Limb (tissue), 2 donors: ENCODE measurements around the gene LRRC75A.
"Not testable (repeated sequence)": the region's sequence is repeated elsewhere in the genome, so short reads cannot be mapped to it uniquely, and the experiment has no call there.

ENCODE experiments used
- DNase-seq, 2 donors: peaks; one replicate each; pipeline ENCODE4 v3.0.0-alpha.2; 2016; ENCODE audit errors: extremely low spot score in 2 of 2

LRRC75A gene

DNA sequence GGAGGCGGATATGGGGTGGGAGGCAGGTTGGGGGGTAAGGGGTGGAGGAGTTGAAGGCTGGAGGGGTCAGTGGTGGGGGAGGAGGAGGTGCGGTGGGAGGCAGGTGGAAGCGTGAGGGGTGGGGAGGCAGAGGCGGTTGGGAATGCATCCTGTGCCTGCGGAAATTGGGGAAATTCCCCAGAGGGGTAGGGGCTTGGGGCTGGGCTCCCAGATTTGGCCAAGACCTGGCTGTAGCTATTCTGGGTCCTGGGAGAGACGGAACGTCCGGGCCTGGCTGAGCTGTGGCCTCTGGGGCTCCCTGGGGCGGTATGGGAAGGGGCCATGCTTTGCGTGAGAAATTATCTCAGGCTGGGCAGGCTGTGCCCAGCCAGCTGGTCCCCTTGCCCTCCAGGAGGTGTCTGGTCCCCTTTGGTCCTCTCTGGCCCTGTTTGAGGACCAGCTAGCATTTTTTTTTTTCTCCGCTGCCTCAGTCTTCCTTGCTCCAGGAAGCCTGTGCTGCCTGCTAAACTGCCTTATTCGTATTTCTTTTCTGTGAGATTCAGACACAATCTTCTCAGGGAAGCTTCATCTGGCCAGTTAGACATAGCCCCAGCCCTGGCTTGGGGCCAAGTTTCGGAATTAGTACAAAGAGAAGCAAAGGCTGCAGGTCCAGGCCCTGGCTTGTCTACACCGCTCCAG, 83.9 kb downstream of the LRRC75A start:
- peak; percentile 22 to 62 for DNase-seq

DNA sequence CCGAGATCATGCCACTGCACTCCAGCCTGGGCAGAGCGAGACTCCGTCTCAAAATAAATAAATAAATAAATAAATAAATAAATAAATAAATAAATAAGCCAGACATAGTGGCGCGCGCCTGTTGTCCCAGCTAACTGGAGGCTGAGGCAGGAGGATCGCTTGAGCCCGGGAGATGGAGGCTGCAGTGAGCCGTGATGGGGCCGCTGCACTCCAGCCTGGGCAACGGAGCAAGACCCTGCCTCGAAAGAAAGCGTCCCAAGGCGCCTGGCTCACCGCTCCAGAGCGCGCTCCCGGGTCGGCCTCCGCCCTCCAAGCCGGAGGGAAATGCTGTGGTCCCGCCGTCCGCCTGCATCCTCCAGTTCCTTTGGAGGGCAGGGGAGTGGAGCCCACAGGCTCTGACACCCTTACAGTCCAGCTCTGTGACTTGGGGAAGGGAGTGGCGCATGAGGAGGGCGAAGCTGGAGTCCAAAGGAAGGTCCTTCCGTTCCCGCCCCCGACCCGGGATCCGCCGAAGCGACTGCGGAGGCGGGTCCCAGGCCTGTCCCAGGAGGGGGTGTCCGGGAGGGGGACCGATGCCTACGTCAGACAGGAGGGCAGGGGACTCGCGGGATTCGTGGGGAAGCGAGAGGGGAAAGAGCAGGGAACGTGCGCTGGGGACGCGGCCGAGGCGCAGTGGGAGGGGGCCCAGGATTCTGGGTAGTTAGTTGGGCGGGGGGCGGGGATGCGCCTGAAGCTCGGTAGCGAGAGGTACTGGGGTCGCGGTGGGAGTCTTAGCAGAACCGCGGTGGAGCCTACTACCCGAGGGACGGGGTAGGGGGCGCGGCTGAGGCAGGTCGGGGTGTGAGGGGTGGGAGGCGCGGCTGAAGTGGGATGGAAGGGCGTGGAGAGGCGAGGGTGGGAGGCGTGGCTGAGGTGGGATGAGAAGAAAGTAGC, 85.0 kb downstream of the LRRC75A start:
- peak; percentile 48 to 73 for DNase-seq

GRCh38 chr17:16403847-16404246, 88.1 kb downstream of the LRRC75A start:
- DNase-seq: not testable (repeated sequence)

GRCh38 chr17:16398270-16399267, 93.4 kb downstream of the LRRC75A start:
- DNase-seq: no peak

DNA sequence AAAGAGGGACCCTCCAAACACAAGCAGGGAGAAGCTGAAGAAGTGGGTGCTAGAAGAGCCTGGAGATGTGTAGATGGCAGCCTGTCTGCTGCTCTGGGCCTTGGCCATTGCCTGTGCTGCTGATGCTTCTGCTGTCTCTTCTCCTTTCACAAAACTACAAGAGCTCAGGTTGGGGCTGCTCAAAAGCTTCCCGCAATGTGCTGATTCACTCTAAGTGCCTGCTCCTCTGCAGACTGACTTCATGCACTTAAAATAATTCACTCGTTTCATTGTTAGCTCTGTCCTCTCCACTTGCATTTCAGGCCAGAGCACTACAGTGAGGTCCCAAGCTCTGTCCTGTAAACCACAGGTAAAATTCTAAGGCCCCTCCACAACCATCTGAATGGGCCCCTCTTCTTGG, 95.3 kb downstream of the LRRC75A start:
- DNase-seq: not testable (repeated sequence)

DNA sequence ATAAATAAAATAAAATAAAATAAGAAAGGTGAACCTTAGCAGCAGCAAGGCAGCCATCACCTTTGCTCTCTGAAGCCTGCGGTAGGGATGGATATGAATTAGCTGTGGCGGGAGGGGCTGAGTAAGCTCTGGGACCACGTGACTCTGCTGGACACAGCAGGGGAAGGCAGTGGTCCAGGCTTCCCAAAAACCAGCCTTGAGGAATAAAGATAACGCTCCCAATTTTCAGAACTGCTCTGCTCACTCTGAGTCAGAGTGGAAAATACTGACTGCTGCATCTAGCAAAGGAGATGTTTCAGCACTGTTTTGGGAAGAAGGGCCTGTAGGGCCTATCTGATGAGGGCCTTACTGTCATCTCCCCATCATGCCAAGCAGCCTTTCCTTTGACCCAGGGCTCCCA, 96.1 kb downstream of the LRRC75A start:
- DNase-seq: not testable (repeated sequence)

GRCh38 chr17:16392491-16392890, 99.5 kb downstream of the LRRC75A start:
- DNase-seq: not testable (repeated sequence)
